Gastrocnemius medialis (tissue), 4 donors: ENCODE data around the gene THOC3.
"Not testable (repeated sequence)": the region's sequence is repeated elsewhere in the genome, so short reads cannot be mapped to it uniquely, and the experiment has no call there.

Source experiments
- CTCF ChIP-seq, 5 experiments: fragments of 450-650 bp in 3 of 5; fragments of 200-600 bp in 2 of 5; sonication (generic) in 2 of 5; IDR thresholded peaks in 4 of 5; conservative IDR thresholded peaks in 1 of 5; 1 replicate in 4 of 5; 2 replicates in 1 of 5; pipeline ENCODE4 v1.5.1; 2016 to 2019; ENCODE audit warnings: antibody characterized with exemption in 5 of 5, mild to moderate bottlenecking in 3 of 5, moderate library complexity in 3 of 5
- POLR2A ChIP-seq, 2 donors: fragments of 450-650 bp; IDR thresholded peaks; one replicate each; pipeline ENCODE4 v1.6.1; 2017; ENCODE audit warnings: antibody characterized with exemption in 2 of 2, mild to moderate bottlenecking in 2 of 2, moderate library complexity in 2 of 2

- not testable (repeated sequence) for TF ChIP-seq CTCF (IDR thresholded peaks at IDR 0.05 in 4 of 5, conservative IDR thresholded peaks at IDR 0.05 in 1 of 5); POLR2A (IDR thresholded peaks at IDR 0.05)
Measured at GRCh38 chr5:175954107-175954506, 14.0 kb downstream of the THOC3 start.
